RWPE2 (cell line): Measurements from ENCODE around the gene SUCNR1.

Source experiments
- ATAC-seq: fragments of 200-7000 bp; cut with Tn5 transposase; 3 replicates; pipeline ENCODE4 v1.9.1; 2021; ENCODE audit warnings: low read depth
- DNase-seq: peaks from one replicate; pipeline ENCODE4 v3.0.0-alpha.2; 2020; ENCODE audit warnings: low spot score
- H3K27ac ChIP-seq: fragments of 450-650 bp; 2 replicates; pipeline ENCODE4 v1.5.1; 2017; ENCODE audit warnings: mild to moderate bottlenecking; ENCODE audit not compliant: poor library complexity, severe bottlenecking
- H3K27me3 ChIP-seq: fragments of 250-450 bp; sonication (Bioruptor Pico); 2 replicates; pipeline ENCODE4 v1.5.1; 2021; ENCODE audit warnings: mild to moderate bottlenecking, moderate library complexity; ENCODE audit not compliant: insufficient read depth, poor library complexity, severe bottlenecking
- H3K36me3 ChIP-seq: fragments of 250-450 bp; sonication (Bioruptor Pico); 2 replicates; pipeline ENCODE4 v1.5.1; 2020; ENCODE audit warnings: low read depth, mild to moderate bottlenecking, moderate library complexity
- H3K4me1 ChIP-seq: fragments of 250-450 bp; sonication (Bioruptor Pico); 2 replicates; pipeline ENCODE4 v1.5.1; 2021; ENCODE audit warnings: mild to moderate bottlenecking, moderate library complexity; ENCODE audit not compliant: insufficient read depth, poor library complexity, severe bottlenecking
- H3K4me3 ChIP-seq: fragments of 250-450 bp; sonication (Bioruptor Pico); 2 replicates; pipeline ENCODE4 v1.5.1; 2021; ENCODE audit warnings: mild to moderate bottlenecking, moderate library complexity; ENCODE audit not compliant: severe bottlenecking
- H3K9me3 ChIP-seq: fragments of 250-450 bp; sonication (Bioruptor Pico); 2 replicates; pipeline ENCODE4 v1.5.1; 2021; ENCODE audit warnings: mild to moderate bottlenecking, moderate library complexity; ENCODE audit not compliant: severe bottlenecking
- TF ChIP-seq, protein P1 (sequence below): fragments of 450-650 bp; IDR thresholded peaks from one replicate; pipeline ENCODE4 v1.5.1; 2017; ENCODE audit warnings: mild to moderate bottlenecking, moderate library complexity; ENCODE audit not compliant: poor library complexity, severe bottlenecking

Gene SUCNR1

DNA sequence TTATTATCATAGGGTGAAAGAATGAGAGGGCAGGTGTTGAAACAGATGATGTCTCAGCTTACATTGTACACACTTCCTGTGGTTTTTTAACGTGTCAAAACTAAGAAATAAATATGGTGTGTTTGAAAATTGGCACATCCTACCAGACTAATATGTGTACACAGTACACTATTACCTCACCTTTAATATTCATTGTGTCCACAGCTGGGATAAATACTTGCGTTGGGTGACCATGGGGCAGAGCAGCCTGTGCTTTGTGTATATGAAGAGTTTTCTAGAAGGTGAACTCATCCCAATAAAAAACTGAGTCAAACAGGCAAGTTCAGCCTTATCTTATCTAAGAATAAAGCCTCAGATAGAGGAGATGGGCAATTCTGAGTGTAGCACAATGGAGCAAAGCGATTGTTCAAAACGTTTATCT lies 17.3 kb downstream of the SUCNR1 start:
- Histone ChIP-seq H3K9me3 (no peaks in the 10 kb centered on the region), H3K36me3 (no peaks in the 10 kb centered on the region), H3K4me1 (peaks cover 13% of the 10 kb centered on the region), H3K27ac (peak overlapping the region; percentile 41), H3K4me3 (no peak overlapping the region), H3K27me3 (no peaks in the 10 kb centered on the region)
- ATAC-seq (peak; percentile 97), DNase-seq (no peak)
- TF ChIP-seq, protein P1, sequence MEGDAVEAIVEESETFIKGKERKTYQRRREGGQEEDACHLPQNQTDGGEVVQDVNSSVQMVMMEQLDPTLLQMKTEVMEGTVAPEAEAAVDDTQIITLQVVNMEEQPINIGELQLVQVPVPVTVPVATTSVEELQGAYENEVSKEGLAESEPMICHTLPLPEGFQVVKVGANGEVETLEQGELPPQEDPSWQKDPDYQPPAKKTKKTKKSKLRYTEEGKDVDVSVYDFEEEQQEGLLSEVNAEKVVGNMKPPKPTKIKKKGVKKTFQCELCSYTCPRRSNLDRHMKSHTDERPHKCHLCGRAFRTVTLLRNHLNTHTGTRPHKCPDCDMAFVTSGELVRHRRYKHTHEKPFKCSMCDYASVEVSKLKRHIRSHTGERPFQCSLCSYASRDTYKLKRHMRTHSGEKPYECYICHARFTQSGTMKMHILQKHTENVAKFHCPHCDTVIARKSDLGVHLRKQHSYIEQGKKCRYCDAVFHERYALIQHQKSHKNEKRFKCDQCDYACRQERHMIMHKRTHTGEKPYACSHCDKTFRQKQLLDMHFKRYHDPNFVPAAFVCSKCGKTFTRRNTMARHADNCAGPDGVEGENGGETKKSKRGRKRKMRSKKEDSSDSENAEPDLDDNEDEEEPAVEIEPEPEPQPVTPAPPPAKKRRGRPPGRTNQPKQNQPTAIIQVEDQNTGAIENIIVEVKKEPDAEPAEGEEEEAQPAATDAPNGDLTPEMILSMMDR = no peak

DNA sequence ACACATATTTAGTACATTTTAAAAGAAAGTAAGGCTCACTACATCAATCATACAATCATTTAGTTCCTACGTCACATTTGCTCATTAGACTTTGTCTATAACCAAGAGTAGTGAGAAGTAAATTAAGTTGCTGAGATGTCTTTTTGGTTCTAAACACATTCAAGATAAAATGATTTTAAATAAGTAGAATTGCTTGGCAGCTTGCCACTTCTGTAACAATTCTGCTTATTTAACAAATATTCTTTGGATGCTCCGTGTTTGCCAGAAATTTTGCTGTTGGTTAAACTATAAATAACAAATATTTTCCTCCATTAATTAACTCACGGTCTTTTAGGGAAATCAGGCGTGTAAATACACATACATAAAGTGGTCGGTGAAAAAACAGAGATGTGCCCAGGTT lies 18.3 kb downstream of the SUCNR1 start:
- H3K36me3 ChIP-seq = no peaks in the 10 kb centered on the region
- H3K27ac ChIP-seq = no peak overlapping the region
- H3K4me3 ChIP-seq = no peak overlapping the region
- H3K27me3 ChIP-seq = no peaks in the 10 kb centered on the region
- ATAC-seq (no peak), DNase-seq (no peak)
- H3K4me1 ChIP-seq = peaks cover 20% of the 10 kb centered on the region
- TF ChIP-seq, protein P1 = no peak
- H3K9me3 ChIP-seq = no peaks in the 10 kb centered on the region

DNA sequence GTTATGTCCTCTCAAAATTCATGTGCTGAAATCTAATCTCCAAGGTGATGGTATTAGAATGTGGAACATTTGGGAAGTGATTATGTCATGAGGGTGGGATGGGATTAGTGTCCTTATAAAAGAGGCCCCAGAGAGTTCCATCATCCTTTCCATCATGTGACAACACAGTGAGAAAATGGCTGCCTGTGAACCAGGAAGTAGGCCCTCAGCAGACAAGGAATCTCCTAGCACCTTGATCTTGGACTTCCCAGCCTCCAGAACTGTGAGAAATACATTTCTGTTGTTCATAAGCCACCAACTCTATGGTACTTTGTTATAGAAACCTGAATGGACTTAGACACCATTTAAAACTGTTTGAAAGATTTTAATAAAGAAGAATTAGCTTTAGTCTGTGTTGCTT lies 20.8 kb downstream of the SUCNR1 start:
- Histone ChIP-seq H3K27ac (no peak overlapping the region), H3K27me3 (no peaks in the 10 kb centered on the region), H3K36me3 (no peaks in the 10 kb centered on the region), H3K4me3 (no peak overlapping the region), H3K4me1 (peaks cover 23% of the 10 kb centered on the region), H3K9me3 (no peaks in the 10 kb centered on the region)
- TF ChIP-seq, protein P1 = no peak
- ATAC-seq = no peak
- no peak for DNase-seq

DNA sequence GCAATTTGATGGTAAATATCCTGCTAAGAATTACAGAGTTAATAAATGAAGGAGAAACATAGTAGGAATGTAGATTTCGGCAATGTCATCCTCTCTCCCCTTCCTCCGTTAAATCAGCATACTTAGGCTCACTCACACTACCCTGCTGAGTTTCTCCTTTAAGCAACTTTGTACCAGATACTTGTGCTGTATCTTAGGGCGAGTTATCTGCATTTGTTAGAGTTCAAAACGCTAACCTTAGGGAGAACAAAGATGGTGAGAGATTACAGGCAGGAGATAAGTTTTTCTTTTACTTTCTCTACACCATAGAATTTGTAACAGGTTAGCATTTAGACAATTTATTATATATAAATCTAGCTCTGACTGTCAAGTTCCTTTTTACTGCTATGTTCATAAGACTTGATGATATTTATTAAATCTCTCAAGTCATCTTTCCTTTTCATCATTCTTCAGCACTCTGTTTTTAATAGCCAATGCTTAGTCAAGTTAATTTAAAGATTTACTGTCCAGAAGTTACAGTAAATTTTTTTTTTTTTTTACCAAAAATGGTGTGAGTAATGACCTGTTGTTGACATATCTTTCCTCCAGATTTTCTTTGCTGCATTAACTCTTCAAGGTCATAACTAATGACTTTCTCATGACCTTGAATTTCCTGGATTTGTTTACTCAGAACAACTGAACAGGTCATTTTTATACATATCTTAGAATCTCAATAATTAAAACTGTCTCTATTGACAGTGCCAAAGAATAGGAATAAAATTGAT lies 22.2 kb downstream of the SUCNR1 start:
- DNase-seq (no peak), ATAC-seq (no peak)
- Histone ChIP-seq H3K9me3 (no peaks in the 10 kb centered on the region), H3K36me3 (no peaks in the 10 kb centered on the region), H3K4me3 (no peak overlapping the region), H3K27me3 (no peaks in the 10 kb centered on the region), H3K27ac (peak overlapping the region; percentile 58), H3K4me1 (peaks cover 18% of the 10 kb centered on the region)
- TF ChIP-seq, protein P1 = no peak
